ENCODE results near the gene OR8B4.
"Not testable (repeated sequence)": the region's sequence is repeated elsewhere in the genome, so short reads cannot be mapped to it uniquely, and the experiment has no call there.

The OR8B4 gene

GRCh38 chr11:124424384-124424921, at the start of gene OR8B4:
TSS of gene OR8B4 (minus strand) at chr11:124424871. CDS start at chr11:124424871, 0 bp downstream.
- H3K27ac ChIP-seq (ENCODE audit: low read length) = no peak within 1 kb of the TSS
- no peaks in the 10 kb centered on the region for H3K27me3 ChIP-seq (ENCODE audit: control insufficient read depth in 1 of 2, insufficient read depth in 2 of 2, low read length in 2 of 2)
- H3K4me1 ChIP-seq (ENCODE audit: control insufficient read depth, insufficient read depth, low read length) = no peaks in the 10 kb centered on the region
- H3K36me3 ChIP-seq (ENCODE audit: control insufficient read depth in 2 of 2, insufficient read depth in 2 of 2, low read length in 2 of 2) = no peaks in the 10 kb centered on the region
- H3K9me3 ChIP-seq (ENCODE audit: control insufficient read depth in 2 of 2, low read length in 2 of 2) = no peaks in the 10 kb centered on the region
- H3K9ac ChIP-seq (ENCODE audit: low read length in 2 of 2) = no peak within 1 kb of the TSS
- H3K4me3 ChIP-seq (ENCODE audit: low read length in 2 of 2) = no peak within 1 kb of the TSS

DNA sequence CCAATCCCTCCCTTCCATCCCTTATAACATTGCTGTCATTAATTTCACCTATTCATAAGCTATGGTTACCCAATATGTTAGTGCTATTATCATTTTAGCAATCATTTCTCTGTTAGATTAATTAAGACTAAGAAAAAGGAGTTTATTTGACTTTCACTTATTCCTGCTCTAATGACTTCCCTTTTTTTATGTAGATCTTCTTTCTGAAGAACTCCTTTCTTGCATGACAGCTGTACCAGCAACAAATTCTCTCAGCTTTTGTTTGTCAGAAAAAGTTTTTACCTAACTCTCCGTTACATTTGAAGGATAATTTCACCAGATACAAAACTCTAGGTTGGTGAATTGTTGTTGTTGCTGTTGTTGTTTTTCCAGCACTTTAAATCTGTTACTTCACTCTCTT, 49.4 kb upstream of the OR8B4 start:
- no peaks in the 10 kb centered on the region for H3K9me3 ChIP-seq (ENCODE audit: control insufficient read depth in 2 of 2, low read length in 2 of 2)
- no peaks in the 10 kb centered on the region for H3K36me3 ChIP-seq (ENCODE audit: control insufficient read depth in 2 of 2, insufficient read depth in 2 of 2, low read length in 2 of 2)
- H3K4me1 ChIP-seq (ENCODE audit: control insufficient read depth, insufficient read depth, low read length) = no peaks in the 10 kb centered on the region
- no peaks in the 10 kb centered on the region for H3K27me3 ChIP-seq (ENCODE audit: control insufficient read depth in 1 of 2, insufficient read depth in 2 of 2, low read length in 2 of 2)
- no peak overlapping the region for H3K4me3 ChIP-seq (ENCODE audit: low read length in 2 of 2)
- H3K9ac ChIP-seq (ENCODE audit: low read length in 2 of 2) = no peak overlapping the region
- no peak overlapping the region for H3K27ac ChIP-seq (ENCODE audit: low read length)

- H3K9me3 ChIP-seq (ENCODE audit: control insufficient read depth in 2 of 2, low read length in 2 of 2) = no peaks in the 10 kb centered on the region
- H3K4me3 ChIP-seq (ENCODE audit: low read length in 2 of 2) = no peak overlapping the region
- H3K4me1 ChIP-seq (ENCODE audit: control insufficient read depth, insufficient read depth, low read length) = no peaks in the 10 kb centered on the region
- H3K9ac ChIP-seq (ENCODE audit: low read length in 2 of 2) = no peak overlapping the region
- no peaks in the 10 kb centered on the region for H3K36me3 ChIP-seq (ENCODE audit: control insufficient read depth in 2 of 2, insufficient read depth in 2 of 2, low read length in 2 of 2)
- H3K27ac ChIP-seq (ENCODE audit: low read length) = no peak overlapping the region
- H3K27me3 ChIP-seq (ENCODE audit: control insufficient read depth in 1 of 2, insufficient read depth in 2 of 2, low read length in 2 of 2) = no peaks in the 10 kb centered on the region
These were observed 48.8 kb upstream of the OR8B4 start for GRCh38 chr11:124473476-124473875.

DNA sequence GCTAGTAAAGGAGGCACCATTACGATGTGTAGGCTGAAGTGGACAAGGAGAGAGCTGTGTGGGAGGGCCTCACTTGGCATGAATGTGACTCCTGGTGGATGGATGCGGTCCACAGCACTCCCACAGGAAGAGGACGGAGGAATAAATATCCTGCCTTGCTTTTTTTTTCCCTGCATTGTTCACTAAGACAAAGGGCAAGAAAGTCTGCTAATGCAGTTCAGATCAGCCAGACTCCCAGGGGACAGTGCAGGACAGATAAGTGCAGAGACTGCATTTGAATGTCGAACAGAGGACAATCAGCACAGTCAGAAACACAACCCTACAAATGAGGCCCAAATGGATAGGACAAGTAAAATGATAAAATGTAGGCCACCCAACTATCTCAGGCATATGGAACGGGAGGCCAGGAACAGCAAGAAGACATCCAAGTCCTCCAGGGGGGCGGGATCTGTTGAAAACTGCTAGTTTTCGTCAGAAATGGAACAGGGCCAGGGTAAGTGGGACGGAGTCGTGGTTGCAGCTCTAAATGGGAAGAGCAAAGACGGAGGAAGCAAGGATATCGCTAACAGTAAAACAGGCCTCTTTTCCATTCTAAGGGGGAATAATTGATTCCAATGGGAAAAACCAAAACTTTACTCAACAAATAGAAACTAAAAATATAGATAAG, 46.0 kb upstream of the OR8B4 start:
- Histone ChIP-seq H3K27me3 (ENCODE audit: control insufficient read depth in 1 of 2, insufficient read depth in 2 of 2, low read length in 2 of 2) (no peaks in the 10 kb centered on the region), H3K4me1 (ENCODE audit: control insufficient read depth, insufficient read depth, low read length) (no peaks in the 10 kb centered on the region), H3K36me3 (ENCODE audit: control insufficient read depth in 2 of 2, insufficient read depth in 2 of 2, low read length in 2 of 2) (no peaks in the 10 kb centered on the region), H3K9me3 (ENCODE audit: control insufficient read depth in 2 of 2, low read length in 2 of 2) (no peaks in the 10 kb centered on the region), H3K9ac (ENCODE audit: low read length in 2 of 2) (no peak overlapping the region), H3K4me3 (ENCODE audit: low read length in 2 of 2) (no peak overlapping the region), H3K27ac (ENCODE audit: low read length) (no peak overlapping the region)

GRCh38 chr11:124467381-124467927, 42.8 kb upstream of the OR8B4 start:
- no peaks in the 10 kb centered on the region for H3K36me3 ChIP-seq (ENCODE audit: control insufficient read depth in 2 of 2, insufficient read depth in 2 of 2, low read length in 2 of 2)
- no peaks in the 10 kb centered on the region for H3K9me3 ChIP-seq (ENCODE audit: control insufficient read depth in 2 of 2, low read length in 2 of 2)
- H3K4me1 ChIP-seq (ENCODE audit: control insufficient read depth, insufficient read depth, low read length) = no peaks in the 10 kb centered on the region
- no peak overlapping the region for H3K4me3 ChIP-seq (ENCODE audit: low read length in 2 of 2)
- no peaks in the 10 kb centered on the region for H3K27me3 ChIP-seq (ENCODE audit: control insufficient read depth in 1 of 2, insufficient read depth in 2 of 2, low read length in 2 of 2)
- H3K27ac ChIP-seq (ENCODE audit: low read length) = no peak overlapping the region
- H3K9ac ChIP-seq (ENCODE audit: low read length in 2 of 2) = no peak overlapping the region

- H3K4me1 ChIP-seq (ENCODE audit: control insufficient read depth, insufficient read depth, low read length) = no peaks in the 10 kb centered on the region
- H3K27ac ChIP-seq (ENCODE audit: low read length) = no peak overlapping the region
- no peak overlapping the region for H3K4me3 ChIP-seq (ENCODE audit: low read length in 2 of 2)
- H3K9ac ChIP-seq (ENCODE audit: low read length in 2 of 2) = no peak overlapping the region
- no peaks in the 10 kb centered on the region for H3K27me3 ChIP-seq (ENCODE audit: control insufficient read depth in 1 of 2, insufficient read depth in 2 of 2, low read length in 2 of 2)
- no peaks in the 10 kb centered on the region for H3K36me3 ChIP-seq (ENCODE audit: control insufficient read depth in 2 of 2, insufficient read depth in 2 of 2, low read length in 2 of 2)
- H3K9me3 ChIP-seq (ENCODE audit: control insufficient read depth in 2 of 2, low read length in 2 of 2) = no peaks in the 10 kb centered on the region
These were observed 40.7 kb upstream of the OR8B4 start for GRCh38 chr11:124465368-124465767.

DNA sequence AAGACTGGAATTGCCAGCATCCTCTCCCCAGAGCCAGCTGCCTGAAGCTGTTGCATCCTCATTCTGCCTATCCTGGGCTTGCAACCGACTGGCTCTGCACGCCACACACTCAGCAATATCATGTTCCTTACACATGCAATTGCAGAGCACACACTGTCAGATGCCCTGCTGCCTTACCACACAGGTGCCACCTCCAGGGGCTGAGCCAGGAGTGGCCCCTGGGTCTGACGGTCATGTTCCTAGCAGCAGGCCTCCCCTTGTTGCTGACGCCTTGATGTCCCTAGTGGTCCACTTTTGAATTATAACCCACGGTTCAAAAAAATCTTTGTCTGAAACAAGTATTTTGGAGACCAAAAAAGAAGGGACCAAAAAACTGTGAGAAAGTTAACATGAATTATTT, 39.3 kb upstream of the OR8B4 start:
- H3K27me3 ChIP-seq (ENCODE audit: control insufficient read depth in 1 of 2, insufficient read depth in 2 of 2, low read length in 2 of 2) = no peaks in the 10 kb centered on the region
- no peak overlapping the region for H3K4me3 ChIP-seq (ENCODE audit: low read length in 2 of 2)
- H3K36me3 ChIP-seq (ENCODE audit: control insufficient read depth in 2 of 2, insufficient read depth in 2 of 2, low read length in 2 of 2) = no peaks in the 10 kb centered on the region
- no peak overlapping the region for H3K9ac ChIP-seq (ENCODE audit: low read length in 2 of 2)
- no peaks in the 10 kb centered on the region for H3K9me3 ChIP-seq (ENCODE audit: control insufficient read depth in 2 of 2, low read length in 2 of 2)
- H3K4me1 ChIP-seq (ENCODE audit: control insufficient read depth, insufficient read depth, low read length) = no peaks in the 10 kb centered on the region
- no peak overlapping the region for H3K27ac ChIP-seq (ENCODE audit: low read length)

DNA sequence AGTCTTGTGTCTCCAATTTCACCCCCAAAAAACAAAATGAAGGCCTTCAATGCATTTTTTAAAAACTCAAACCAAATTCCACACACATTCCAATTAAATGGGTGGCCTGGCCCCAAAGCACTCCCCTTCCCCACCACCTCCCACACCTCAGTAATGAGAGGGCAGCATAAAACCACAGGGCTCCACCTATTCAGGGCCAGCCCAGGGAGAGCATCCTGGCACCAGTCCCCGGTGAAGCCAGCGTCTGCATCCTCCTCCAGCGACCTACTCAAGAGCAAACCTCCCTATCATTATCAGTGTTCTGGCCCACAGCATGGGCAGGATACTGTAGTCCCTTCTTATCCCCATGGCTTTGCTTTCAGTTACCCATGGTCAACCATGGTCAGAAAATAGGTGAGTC, 38.7 kb upstream of the OR8B4 start:
- Histone ChIP-seq H3K9me3 (ENCODE audit: control insufficient read depth in 2 of 2, low read length in 2 of 2) (no peaks in the 10 kb centered on the region), H3K27ac (ENCODE audit: low read length) (no peak overlapping the region), H3K4me1 (ENCODE audit: control insufficient read depth, insufficient read depth, low read length) (no peaks in the 10 kb centered on the region), H3K36me3 (ENCODE audit: control insufficient read depth in 2 of 2, insufficient read depth in 2 of 2, low read length in 2 of 2) (no peaks in the 10 kb centered on the region), H3K27me3 (ENCODE audit: control insufficient read depth in 1 of 2, insufficient read depth in 2 of 2, low read length in 2 of 2) (no peaks in the 10 kb centered on the region), H3K9ac (ENCODE audit: low read length in 2 of 2) (no peak overlapping the region), H3K4me3 (ENCODE audit: low read length in 2 of 2) (no peak overlapping the region)

- Histone ChIP-seq H3K9ac (ENCODE audit: low read length in 2 of 2) (no peak overlapping the region), H3K4me3 (ENCODE audit: low read length in 2 of 2) (no peak overlapping the region)
These were observed 35.8 kb upstream of the OR8B4 start for GRCh38 chr11:124460459-124460858.

DNA sequence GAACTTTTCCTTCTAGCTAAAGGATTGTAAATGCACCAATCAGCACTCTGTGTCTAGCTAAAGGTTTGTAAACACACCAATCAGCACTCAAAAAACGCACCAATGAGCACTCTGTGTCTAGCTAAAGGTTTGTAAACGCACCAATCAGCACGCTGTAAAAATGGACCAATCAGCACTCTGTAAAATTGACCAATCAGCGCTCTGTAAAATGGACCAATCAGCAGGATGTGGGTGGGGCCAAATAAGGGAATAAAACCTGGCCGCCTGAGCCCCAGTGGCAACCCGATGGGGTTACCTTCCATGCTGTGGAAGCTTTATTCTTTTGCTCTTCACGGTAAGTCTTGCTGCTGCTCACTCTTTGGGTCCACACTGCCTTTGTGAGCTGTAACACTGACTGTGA, 34.7 kb upstream of the OR8B4 start:
- not testable (repeated sequence) for H3K9ac ChIP-seq (ENCODE audit: low read length in 2 of 2); H3K4me1 ChIP-seq (ENCODE audit: control insufficient read depth, insufficient read depth, low read length); H3K36me3 ChIP-seq (ENCODE audit: control insufficient read depth in 2 of 2, insufficient read depth in 2 of 2, low read length in 2 of 2); H3K9me3 ChIP-seq (ENCODE audit: control insufficient read depth in 2 of 2, low read length in 2 of 2); H3K4me3 ChIP-seq (ENCODE audit: low read length in 2 of 2); H3K27ac ChIP-seq (ENCODE audit: low read length); H3K27me3 ChIP-seq (ENCODE audit: control insufficient read depth in 1 of 2, insufficient read depth in 2 of 2, low read length in 2 of 2)

More at GRCh38 chr11:124460459-124460858, 35.8 kb upstream of the OR8B4 start:
- no peak overlapping the region for H3K27ac ChIP-seq (ENCODE audit: low read length)
- H3K4me1 ChIP-seq (ENCODE audit: control insufficient read depth, insufficient read depth, low read length) = no peaks in the 10 kb centered on the region
- no peaks in the 10 kb centered on the region for H3K36me3 ChIP-seq (ENCODE audit: control insufficient read depth in 2 of 2, insufficient read depth in 2 of 2, low read length in 2 of 2)
- H3K9me3 ChIP-seq (ENCODE audit: control insufficient read depth in 2 of 2, low read length in 2 of 2) = peaks cover 0 to 2% of the 10 kb centered on the region in 2 donors
- H3K27me3 ChIP-seq (ENCODE audit: control insufficient read depth in 1 of 2, insufficient read depth in 2 of 2, low read length in 2 of 2) = no peaks in the 10 kb centered on the region

- no peaks in the 10 kb centered on the region for H3K4me1 ChIP-seq (ENCODE audit: control insufficient read depth, insufficient read depth, low read length)
- no peak overlapping the region for H3K27ac ChIP-seq (ENCODE audit: low read length)
- H3K4me3 ChIP-seq (ENCODE audit: low read length in 2 of 2) = no peak overlapping the region
- no peaks in the 10 kb centered on the region for H3K36me3 ChIP-seq (ENCODE audit: control insufficient read depth in 2 of 2, insufficient read depth in 2 of 2, low read length in 2 of 2)
- H3K27me3 ChIP-seq (ENCODE audit: control insufficient read depth in 1 of 2, insufficient read depth in 2 of 2, low read length in 2 of 2) = no peaks in the 10 kb centered on the region
- no peak overlapping the region for H3K9ac ChIP-seq (ENCODE audit: low read length in 2 of 2)
- H3K9me3 ChIP-seq (ENCODE audit: control insufficient read depth in 2 of 2, low read length in 2 of 2) = peaks cover 0 to 2% of the 10 kb centered on the region in 2 donors
These were observed 29.9 kb upstream of the OR8B4 start for GRCh38 chr11:124454552-124454951.
